Mesothelial cell of epicardium (in vitro differentiated cells): ENCODE results near the gene DHRS4. TPM values are rescaled to one million over a fixed set of nuclear protein-coding genes. Genes with fewer than 3 reads are reported as not detected.

ENCODE experiments used
- DNase-seq, 2 experiments: peaks; one replicate each; pipeline ENCODE4 v3.0.0; 2021; ENCODE audit warnings: low spot score in 2 of 2; ENCODE audit not compliant: unreplicated experiment in 2 of 2
- H3K27ac Mint-ChIP-seq: 2 replicates; pipeline ENCODE4 v1.8.0; 2021; ENCODE audit warnings: mixed read lengths
- H3K27me3 Mint-ChIP-seq: 2 replicates; pipeline ENCODE4 v1.8.0; 2021; ENCODE audit warnings: low read depth, mixed read lengths
- H3K36me3 Mint-ChIP-seq: 2 replicates; pipeline ENCODE4 v1.8.0; 2021; ENCODE audit warnings: mixed read lengths
- H3K4me1 Mint-ChIP-seq: 2 replicates; pipeline ENCODE4 v1.8.0; 2021; ENCODE audit warnings: mixed read lengths
- H3K4me3 Mint-ChIP-seq: 2 replicates; pipeline ENCODE4 v1.8.0; 2021; ENCODE audit warnings: mild to moderate bottlenecking, moderate library complexity, mixed read lengths
- H3K9me3 Mint-ChIP-seq: 2 replicates; pipeline ENCODE4 v1.8.0; 2021; ENCODE audit warnings: mixed read lengths
- CTCF ChIP-seq: fragments of 200-600 bp; sonication (generic); IDR thresholded peaks from one replicate; pipeline ENCODE4 v1.5.0; 2021; ENCODE audit warnings: antibody characterized with exemption; ENCODE audit not compliant: unreplicated experiment
- total RNA-seq: library from RNA; stranded (reverse); gene quantifications from 3 replicates; pipeline ENCODE4 v1.2.1, GENCODE V29; 2021

Gene DHRS4
- 20.9 to 23.7 TPM (median 22.0 TPM) in 3 replicates for total RNA-seq

GRCh38 chr14:23953464-23954278 lies at the start of gene DHRS4:
Gene DHRS4, plus strand, starts transcription at chr14:23953770. Its CDS starts 19 bp downstream, at chr14:23953789.
- no peaks in the 10 kb centered on the region for H3K27me3 Mint-ChIP-seq
- peak; percentile 83 for TF ChIP-seq CTCF
- peak within 1 kb of the TSS; percentile 92 for H3K27ac Mint-ChIP-seq
- DNase-seq, result peak; percentile 66 to 83
- H3K9me3 Mint-ChIP-seq, result peaks cover 6% of the 10 kb centered on the region
- peak within 1 kb of the TSS; percentile 95 for H3K4me3 Mint-ChIP-seq
- peaks cover 25% of the 10 kb centered on the region for H3K4me1 Mint-ChIP-seq
- peaks cover 17% of the 10 kb centered on the region for H3K36me3 Mint-ChIP-seq

- H3K27me3 Mint-ChIP-seq, result no peaks in the 10 kb centered on the region
- H3K4me1 Mint-ChIP-seq, result no peaks in the 10 kb centered on the region
- no peak overlapping the region for H3K4me3 Mint-ChIP-seq
- DNase-seq, result no peak
- no peaks in the 10 kb centered on the region for H3K36me3 Mint-ChIP-seq
- no peak overlapping the region for H3K27ac Mint-ChIP-seq
- peaks cover 41% of the 10 kb centered on the region for H3K9me3 Mint-ChIP-seq
- peak; percentile 43 for TF ChIP-seq CTCF
These were observed 43.3 kb upstream of the DHRS4 start for GRCh38 chr14:23910101-23910875.

GRCh38 chr14:23910876-23911210 lies 42.7 kb upstream of the DHRS4 start:
- Mint-ChIP-seq H3K4me3 (no peak overlapping the region), H3K36me3 (no peaks in the 10 kb centered on the region), H3K4me1 (no peaks in the 10 kb centered on the region), H3K9me3 (peaks cover 41% of the 10 kb centered on the region), H3K27me3 (no peaks in the 10 kb centered on the region), H3K27ac (no peak overlapping the region)
- DNase-seq, result no peak
- TF ChIP-seq CTCF, result no peak

GRCh38 chr14:23915559-23915958 lies 38.0 kb upstream of the DHRS4 start:
- Mint-ChIP-seq H3K27ac (no peak overlapping the region), H3K4me1 (no peaks in the 10 kb centered on the region), H3K4me3 (no peak overlapping the region), H3K27me3 (no peaks in the 10 kb centered on the region), H3K36me3 (no peaks in the 10 kb centered on the region), H3K9me3 (peaks cover 33% of the 10 kb centered on the region)
- DNase-seq, result no peak
- no peak for TF ChIP-seq CTCF

GRCh38 chr14:23916004-23916403 lies 37.6 kb upstream of the DHRS4 start:
- H3K27me3 Mint-ChIP-seq, result no peaks in the 10 kb centered on the region
- TF ChIP-seq CTCF, result no peak
- no peak overlapping the region for H3K27ac Mint-ChIP-seq
- H3K4me1 Mint-ChIP-seq, result no peaks in the 10 kb centered on the region
- peaks cover 31% of the 10 kb centered on the region for H3K9me3 Mint-ChIP-seq
- H3K36me3 Mint-ChIP-seq, result no peaks in the 10 kb centered on the region
- no peak for DNase-seq
- no peak overlapping the region for H3K4me3 Mint-ChIP-seq
